ENCODE data around the gene URB2. TPM values are rescaled to one million over a fixed set of nuclear protein-coding genes. Genes with fewer than 3 reads are reported as not detected.

The URB2 gene
- total RNA-seq, 2 experiments from 2014 or later = 17.4 to 17.7 TPM

- POLR2A ChIA-PET = no interaction called here
- Mint-ChIP-seq H3K36me3 (ENCODE audit: low read depth) (peaks cover 29% of the 10 kb centered on the region), H3K4me1 (ENCODE audit: low read depth) (peaks cover 4% of the 10 kb centered on the region), H3K4me3 (no peak overlapping the region), H3K9me3 (no peaks in the 10 kb centered on the region), H3K27me3 (no peaks in the 10 kb centered on the region), H3K27ac (no peak overlapping the region)
- DNase-seq (no peak), ATAC-seq (no peak)
- no peak for TF ChIP-seq CTCF (IDR thresholded peaks at IDR 0.05)
- intact Hi-C loops (cut with micrococcal nuclease) = no loop called here
- CTCF ChIA-PET = interaction anchor here (1.3 kb wide), 1 partner anchor 63 kb away, joined by 3 read pairs; no protein-coding TSS in a partner anchor
Measured at GRCh38 chr1:229666585-229666984, 40.5 kb downstream of the URB2 start.

- ATAC-seq (no peak), DNase-seq (no peak)
- no peak for TF ChIP-seq CTCF (IDR thresholded peaks at IDR 0.05)
- Mint-ChIP-seq H3K9me3 (no peaks in the 10 kb centered on the region), H3K4me3 (no peak overlapping the region), H3K27ac (no peak overlapping the region), H3K4me1 (ENCODE audit: low read depth) (peaks cover 15% of the 10 kb centered on the region), H3K27me3 (no peaks in the 10 kb centered on the region), H3K36me3 (ENCODE audit: low read depth) (peaks cover 26% of the 10 kb centered on the region)
- ChIA-PET POLR2A (no interaction called here), CTCF (no interaction called here)
- intact Hi-C loops (cut with micrococcal nuclease) = no loop called here
Measured at GRCh38 chr1:229669333-229669732, 43.3 kb downstream of the URB2 start.

GRCh38 chr1:229671310-229671709 lies 45.3 kb downstream of the URB2 start:
- intact Hi-C loops (cut with micrococcal nuclease) = no loop called here
- Mint-ChIP-seq H3K36me3 (ENCODE audit: low read depth) (peaks cover 26% of the 10 kb centered on the region), H3K9me3 (no peaks in the 10 kb centered on the region), H3K4me1 (ENCODE audit: low read depth) (peaks cover 17% of the 10 kb centered on the region), H3K27ac (no peak overlapping the region), H3K27me3 (no peaks in the 10 kb centered on the region), H3K4me3 (no peak overlapping the region)
- POLR2A ChIA-PET = no interaction called here
- no peak for TF ChIP-seq CTCF (IDR thresholded peaks at IDR 0.05)
- DNase-seq = peak; percentile 28
- peak; percentile 65 for ATAC-seq
- CTCF ChIA-PET = interaction anchor here (1.6 to 2.1 kb wide), 2 partner anchors 10 to 22 kb away, joined by 7 to 11 read pairs; no protein-coding TSS in a partner anchor

GRCh38 chr1:229672246-229672645 lies 46.2 kb downstream of the URB2 start:
- H3K27ac Mint-ChIP-seq = no peak overlapping the region
- no peak for ATAC-seq
- peaks cover 22% of the 10 kb centered on the region for H3K36me3 Mint-ChIP-seq (ENCODE audit: low read depth)
- TF ChIP-seq CTCF (IDR thresholded peaks at IDR 0.05) = no peak
- intact Hi-C loops (cut with micrococcal nuclease) = no loop called here
- no peaks in the 10 kb centered on the region for H3K27me3 Mint-ChIP-seq
- ChIA-PET POLR2A (interaction anchor here (0.6 to 1.2 kb wide), 2 partner anchors 10 to 137 kb away, joined by 3 read pairs; no protein-coding TSS in a partner anchor), CTCF (interaction anchor here (0.8 to 2.8 kb wide), 5 partner anchors 11 to 177 kb away, joined by 3 to 12 read pairs (median 8); no protein-coding TSS in a partner anchor)
- H3K9me3 Mint-ChIP-seq = no peaks in the 10 kb centered on the region
- DNase-seq = no peak
- no peak overlapping the region for H3K4me3 Mint-ChIP-seq
- peaks cover 17% of the 10 kb centered on the region for H3K4me1 Mint-ChIP-seq (ENCODE audit: low read depth)

GRCh38 chr1:229674042-229674441 lies 48.0 kb downstream of the URB2 start:
- peak; percentile 69 for ATAC-seq
- intact Hi-C loops (cut with micrococcal nuclease) = no loop called here
- no peak for TF ChIP-seq CTCF (IDR thresholded peaks at IDR 0.05)
- Mint-ChIP-seq H3K27me3 (no peaks in the 10 kb centered on the region), H3K4me1 (ENCODE audit: low read depth) (peaks cover 17% of the 10 kb centered on the region), H3K27ac (no peak overlapping the region), H3K9me3 (no peaks in the 10 kb centered on the region), H3K36me3 (ENCODE audit: low read depth) (peaks cover 10% of the 10 kb centered on the region), H3K4me3 (no peak overlapping the region)
- DNase-seq = peak; percentile 53
- ChIA-PET CTCF (interaction anchor here (0.6 to 2.8 kb wide), 3 partner anchors 11 to 15 kb away, joined by 3 to 12 read pairs (median 8); no protein-coding TSS in a partner anchor), POLR2A (interaction anchor here (0.5 kb wide), 1 partner anchor 636 kb away, joined by 4 read pairs; no protein-coding TSS in a partner anchor)

Data from activated CD8-positive, alpha-beta T cell treated with anti-CD3 and anti-CD28 coated beads for 36 hours (primary cell).